Mesenchymal stem cell (in vitro differentiated cells and primary cell): ENCODE data around the gene ZNF574. TPM values are rescaled to one million over a fixed set of nuclear protein-coding genes. Genes with fewer than 3 reads are reported as not detected.

Experiments used
- DNase-seq: peaks from one replicate; pipeline ENCODE4 v3.0.0-alpha.2; 2013
- H2AFZ ChIP-seq: one replicate; pipeline ENCODE4 v1.6.1; 2013; ENCODE audit warnings: low read depth, mild to moderate bottlenecking, control low read depth, inconsistent platforms, low read length, moderate library complexity
- H2AK5ac ChIP-seq: 2 replicates; pipeline ENCODE4 v1.6.1; 2013; ENCODE audit warnings: low read length, moderate library complexity, mild to moderate bottlenecking, inconsistent platforms; ENCODE audit not compliant: severe bottlenecking
- H2BK120ac ChIP-seq: one replicate; pipeline ENCODE4 v1.6.1; 2013; ENCODE audit warnings: low read depth, mild to moderate bottlenecking, inconsistent platforms, low read length, moderate library complexity
- H2BK12ac ChIP-seq, 2 experiments: one replicate each; pipeline ENCODE4 v1.6.1; 2013; ENCODE audit warnings: inconsistent platforms in 2 of 2, low read length in 2 of 2, mild to moderate bottlenecking in 2 of 2, moderate library complexity in 2 of 2, control low read depth in 1 of 2
- H2BK15ac ChIP-seq: one replicate; pipeline ENCODE4 v1.6.1; 2013; ENCODE audit warnings: mild to moderate bottlenecking, low read depth, inconsistent platforms; ENCODE audit not compliant: poor library complexity, severe bottlenecking
- H2BK5ac ChIP-seq: 2 replicates; pipeline ENCODE4 v1.6.1; 2013; ENCODE audit warnings: low read depth, mild to moderate bottlenecking, low read length, control low read depth, inconsistent platforms; ENCODE audit not compliant: poor library complexity, severe bottlenecking
- H3K14ac ChIP-seq, 2 experiments: one replicate each; pipeline ENCODE4 v1.6.1; 2013; ENCODE audit warnings: inconsistent platforms in 2 of 2, low read length in 2 of 2, control low read depth in 1 of 2, mild to moderate bottlenecking in 1 of 2, moderate library complexity in 1 of 2
- H3K18ac ChIP-seq, 2 experiments: one replicate each; pipeline ENCODE4 v1.6.1; 2013; ENCODE audit warnings: inconsistent platforms in 2 of 2, low read length in 2 of 2, control low read depth in 1 of 2, low read depth in 1 of 2, mild to moderate bottlenecking in 1 of 2
- H3K23ac ChIP-seq, 2 experiments: one replicate each; pipeline ENCODE4 v1.6.1; 2013; ENCODE audit warnings: inconsistent platforms in 2 of 2, low read length in 2 of 2, mild to moderate bottlenecking in 2 of 2, moderate library complexity in 2 of 2, control low read depth in 1 of 2
- H3K27ac ChIP-seq: 2 replicates; pipeline ENCODE4 v1.5.1; 2013; ENCODE audit warnings: mild to moderate bottlenecking, moderate library complexity, low read length, control low read depth, inconsistent platforms; ENCODE audit not compliant: poor library complexity, severe bottlenecking
- H3K27me3 ChIP-seq, 2 experiments: 2 replicates each; pipeline versions ENCODE4 v1.6.1 to v1.7.0; 2013; ENCODE audit warnings: low read length in 2 of 2, mild to moderate bottlenecking in 2 of 2, moderate library complexity in 2 of 2, control low read depth in 1 of 2, inconsistent platforms in 1 of 2; ENCODE audit not compliant: control insufficient read depth in 1 of 2, insufficient read depth in 1 of 2
- H3K36me3 ChIP-seq, 2 experiments: 2 replicates each; pipeline versions ENCODE4 v1.6.1 to v1.7.0; 2013; ENCODE audit warnings: low read length in 2 of 2, control low read depth in 1 of 2, inconsistent platforms in 1 of 2, low read depth in 1 of 2, mild to moderate bottlenecking in 1 of 2; ENCODE audit not compliant: insufficient read depth in 2 of 2, control insufficient read depth in 1 of 2
- H3K4ac ChIP-seq, 2 experiments: one replicate each; pipeline ENCODE4 v1.6.1; 2013; ENCODE audit warnings: inconsistent platforms in 2 of 2, low read length in 2 of 2, mild to moderate bottlenecking in 2 of 2, moderate library complexity in 2 of 2, control low read depth in 1 of 2, low read depth in 1 of 2
- H3K4me1 ChIP-seq: 2 replicates; pipeline ENCODE4 v1.6.1; 2013; ENCODE audit warnings: low read depth, low read length, control low read depth; ENCODE audit not compliant: control insufficient read depth, insufficient read depth
- H3K4me2 ChIP-seq: 2 replicates; pipeline ENCODE4 v1.6.1; 2013; ENCODE audit warnings: low read length, mild to moderate bottlenecking, inconsistent platforms; ENCODE audit not compliant: poor library complexity, severe bottlenecking
- H3K4me3 ChIP-seq, 2 experiments: 2 replicates each; pipeline versions ENCODE4 v1.5.1 to v1.7.0; 2013; ENCODE audit warnings: low read length in 2 of 2, mild to moderate bottlenecking in 2 of 2, control low read depth in 1 of 2, low read depth in 1 of 2; ENCODE audit not compliant: insufficient read depth in 1 of 2
- H3K79me1 ChIP-seq: replicated peaks from 2 replicates; pipeline ENCODE4 v1.6.1; 2013; ENCODE audit warnings: mild to moderate bottlenecking, control low read depth, low read length, inconsistent platforms; ENCODE audit not compliant: poor library complexity, severe bottlenecking
- H3K9ac ChIP-seq: 2 replicates; pipeline ENCODE4 v1.7.0; 2013; ENCODE audit warnings: mild to moderate bottlenecking, low read length, moderate library complexity
- H3K9me3 ChIP-seq: 2 replicates; pipeline ENCODE4 v1.7.0; 2013; ENCODE audit warnings: mild to moderate bottlenecking, low read length; ENCODE audit not compliant: control insufficient read depth
- H4K8ac ChIP-seq: one replicate; pipeline ENCODE4 v1.6.1; 2013; ENCODE audit warnings: inconsistent platforms, mild to moderate bottlenecking, low read length, moderate library complexity
- H4K91ac ChIP-seq: one replicate; pipeline ENCODE4 v1.6.1; 2013; ENCODE audit warnings: mild to moderate bottlenecking, low read length, inconsistent platforms
- WGBS: methylation state at CpG from one replicate; pipeline ENCODE4 v1.1.7; 2013; ENCODE audit warnings: mixed read lengths; 5-methylcytosine and 5-hydroxymethylcytosine counted together
- polyA plus RNA-seq, 2 experiments: library from polyadenylated mRNA; stranded (reverse); fragments of 200-250 nt; gene quantifications; one replicate each; pipeline ENCODE4 v1.2.3, GENCODE V29; 2013

ZNF574 gene
- 6.0 TPM for polyA plus RNA-seq (2013, experiment 1 of 2)
- 6.3 TPM for polyA plus RNA-seq (2013, experiment 2 of 2)

- H3K4me1 ChIP-seq, result peaks cover 27% of the 10 kb centered on the region
- peak within 1 kb of the TSS; percentile 97 for H4K91ac ChIP-seq
- H2BK5ac ChIP-seq, result no peak within 1 kb of the TSS
- peak within 1 kb of the TSS; percentile 96 for H3K4me2 ChIP-seq
- peak within 1 kb of the TSS; percentile 94 for H4K8ac ChIP-seq
- H2BK12ac ChIP-seq, result peak within 1 kb of the TSS; percentile 29 to 78
- H3K27ac ChIP-seq, result peak within 1 kb of the TSS; percentile 79
- H3K27me3 ChIP-seq, result peaks cover 3% of the 10 kb centered on the region in 2 experiments
- peak within 1 kb of the TSS in 1 of 2 experiments; percentile 65 for H3K23ac ChIP-seq
- H3K9me3 ChIP-seq, result no peaks in the 10 kb centered on the region
- 0% methylated on average over 42 of the region's 80 CpGs for WGBS
- peak within 1 kb of the TSS; percentile 95 for H2AFZ ChIP-seq
- H3K14ac ChIP-seq, result peak within 1 kb of the TSS; percentile 18 to 98
- peaks cover 24 to 25% of the 10 kb centered on the region in 2 experiments for H3K36me3 ChIP-seq
- peak within 1 kb of the TSS; percentile 91 to 99 for H3K4me3 ChIP-seq
- H3K9ac ChIP-seq, result peak within 1 kb of the TSS; percentile 98
- H2AK5ac ChIP-seq, result peak within 1 kb of the TSS; percentile 69
- peak within 1 kb of the TSS; percentile 97 to 99 for H3K18ac ChIP-seq
- peak; percentile 100 for DNase-seq
- H3K4ac ChIP-seq, result peak within 1 kb of the TSS; percentile 86 to 97
- peak within 1 kb of the TSS; percentile 63 for H2BK15ac ChIP-seq
- H2BK120ac ChIP-seq, result peak within 1 kb of the TSS; percentile 64
- peaks cover 13% of the 10 kb centered on the region for H3K79me1 ChIP-seq
Measured at GRCh38 chr19:42075616-42076379, at the start of gene ZNF574. ZNF574 (plus strand) TSS chr19:42076166; CDS start chr19:42078607, 2,441 bp downstream.

- no peak overlapping the region for H2BK15ac ChIP-seq
- no peak overlapping the region for H2AK5ac ChIP-seq
- no peak overlapping the region for H4K8ac ChIP-seq
- H3K36me3 ChIP-seq, result no peaks in the 10 kb centered on the region
- peaks cover 38 to 71% of the 10 kb centered on the region in 2 experiments for H3K27me3 ChIP-seq
- H3K27ac ChIP-seq, result no peak overlapping the region
- H3K79me1 ChIP-seq, result no peaks in the 10 kb centered on the region
- no peak overlapping the region for H2AFZ ChIP-seq
- no peak overlapping the region for H3K4me3 ChIP-seq
- no peak overlapping the region for H3K23ac ChIP-seq
- H4K91ac ChIP-seq, result no peak overlapping the region
- no peak overlapping the region for H2BK12ac ChIP-seq
- no peak overlapping the region for H2BK5ac ChIP-seq
- no peak overlapping the region for H3K9ac ChIP-seq
- no peak for DNase-seq
- H3K4me2 ChIP-seq, result no peak overlapping the region
- H2BK120ac ChIP-seq, result no peak overlapping the region
- WGBS, result 38% methylated on average over 8 of the region's 8 CpGs
- no peak overlapping the region for H3K18ac ChIP-seq
- peaks cover 6% of the 10 kb centered on the region for H3K4me1 ChIP-seq
- H3K14ac ChIP-seq, result no peak overlapping the region
- no peaks in the 10 kb centered on the region for H3K9me3 ChIP-seq
- H3K4ac ChIP-seq, result no peak overlapping the region
Measured at GRCh38 chr19:42028304-42029216, 47.4 kb upstream of the ZNF574 start.

- H2BK120ac ChIP-seq, result no peak overlapping the region
Measured at GRCh38 chr19:42030645-42031440, 45.1 kb upstream of the ZNF574 start.

More at GRCh38 chr19:42030645-42031440, 45.1 kb upstream of the ZNF574 start:
- no peak overlapping the region for H4K8ac ChIP-seq
- no peak overlapping the region for H2BK12ac ChIP-seq
- no peak overlapping the region for H3K4me3 ChIP-seq
- no peak overlapping the region for H3K23ac ChIP-seq
- peaks cover 24 to 65% of the 10 kb centered on the region in 2 experiments for H3K27me3 ChIP-seq
- H2AFZ ChIP-seq, result no peak overlapping the region
- H3K4me1 ChIP-seq, result peaks cover 9% of the 10 kb centered on the region
- no peak overlapping the region for H3K14ac ChIP-seq
- no peak overlapping the region for H3K18ac ChIP-seq
- H4K91ac ChIP-seq, result no peak overlapping the region
- H3K27ac ChIP-seq, result no peak overlapping the region
- no peak overlapping the region for H2BK15ac ChIP-seq
- no peak overlapping the region for H2AK5ac ChIP-seq
- DNase-seq, result no peak
- H3K4me2 ChIP-seq, result no peak overlapping the region
- no peak overlapping the region for H2BK5ac ChIP-seq
- 76% methylated on average over 7 of the region's 7 CpGs for WGBS
- no peak overlapping the region for H3K4ac ChIP-seq
- no peak overlapping the region for H3K9ac ChIP-seq
- no peaks in the 10 kb centered on the region for H3K79me1 ChIP-seq
- H3K9me3 ChIP-seq, result no peaks in the 10 kb centered on the region
- H3K36me3 ChIP-seq, result no peaks in the 10 kb centered on the region
